Measurements from ENCODE around the gene REN.

REN gene

GRCh38 chr1:204201348-204202040, 35.4 kb upstream of the REN start:
- DNase-seq (ENCODE audit: low read depth in 1 of 2, low spot score in 1 of 2), result no peak
- H3K4me3 ChIP-seq (replicated peaks; ENCODE audit: insufficient read depth, low read length), result no peak overlapping the region
- no peak for TF ChIP-seq CTCF (IDR thresholded peaks at IDR 0.05; ENCODE audit: insufficient read depth, low read length)
- TF ChIP-seq GABPA (IDR thresholded peaks at IDR 0.05; ENCODE audit: low read depth), result no peak
- no peak for TF ChIP-seq SPI1 (IDR thresholded peaks at IDR 0.05; ENCODE audit: borderline replicate concordance, low read depth)
- TF ChIP-seq POLR2AphosphoS5 (IDR thresholded peaks at IDR 0.05; ENCODE audit: low read depth), result no peak
- no peak for TF ChIP-seq REST (IDR thresholded peaks at IDR 0.05; ENCODE audit: insufficient replicate concordance, low read depth)
- no peak overlapping the region for H3K27ac ChIP-seq (replicated peaks)
- peaks cover 23% of the 10 kb centered on the region for H3K27me3 ChIP-seq (ENCODE audit: insufficient read depth, poor library complexity, severe bottlenecking)

- Histone ChIP-seq H3K27me3 (ENCODE audit: insufficient read depth, poor library complexity, severe bottlenecking) (peaks cover 16% of the 10 kb centered on the region), H3K4me3 (replicated peaks; ENCODE audit: insufficient read depth, low read length) (no peak overlapping the region), H3K27ac (replicated peaks) (no peak overlapping the region)
- DNase-seq (ENCODE audit: low read depth in 1 of 2, low spot score in 1 of 2), result no peak
- TF ChIP-seq CTCF (IDR thresholded peaks at IDR 0.05; ENCODE audit: insufficient read depth, low read length) (no peak), SPI1 (IDR thresholded peaks at IDR 0.05; ENCODE audit: borderline replicate concordance, low read depth) (no peak), GABPA (IDR thresholded peaks at IDR 0.05; ENCODE audit: low read depth) (no peak), REST (IDR thresholded peaks at IDR 0.05; ENCODE audit: insufficient replicate concordance, low read depth) (no peak)
Measured at GRCh38 chr1:204199579-204199978, 33.4 kb upstream of the REN start.

DNA sequence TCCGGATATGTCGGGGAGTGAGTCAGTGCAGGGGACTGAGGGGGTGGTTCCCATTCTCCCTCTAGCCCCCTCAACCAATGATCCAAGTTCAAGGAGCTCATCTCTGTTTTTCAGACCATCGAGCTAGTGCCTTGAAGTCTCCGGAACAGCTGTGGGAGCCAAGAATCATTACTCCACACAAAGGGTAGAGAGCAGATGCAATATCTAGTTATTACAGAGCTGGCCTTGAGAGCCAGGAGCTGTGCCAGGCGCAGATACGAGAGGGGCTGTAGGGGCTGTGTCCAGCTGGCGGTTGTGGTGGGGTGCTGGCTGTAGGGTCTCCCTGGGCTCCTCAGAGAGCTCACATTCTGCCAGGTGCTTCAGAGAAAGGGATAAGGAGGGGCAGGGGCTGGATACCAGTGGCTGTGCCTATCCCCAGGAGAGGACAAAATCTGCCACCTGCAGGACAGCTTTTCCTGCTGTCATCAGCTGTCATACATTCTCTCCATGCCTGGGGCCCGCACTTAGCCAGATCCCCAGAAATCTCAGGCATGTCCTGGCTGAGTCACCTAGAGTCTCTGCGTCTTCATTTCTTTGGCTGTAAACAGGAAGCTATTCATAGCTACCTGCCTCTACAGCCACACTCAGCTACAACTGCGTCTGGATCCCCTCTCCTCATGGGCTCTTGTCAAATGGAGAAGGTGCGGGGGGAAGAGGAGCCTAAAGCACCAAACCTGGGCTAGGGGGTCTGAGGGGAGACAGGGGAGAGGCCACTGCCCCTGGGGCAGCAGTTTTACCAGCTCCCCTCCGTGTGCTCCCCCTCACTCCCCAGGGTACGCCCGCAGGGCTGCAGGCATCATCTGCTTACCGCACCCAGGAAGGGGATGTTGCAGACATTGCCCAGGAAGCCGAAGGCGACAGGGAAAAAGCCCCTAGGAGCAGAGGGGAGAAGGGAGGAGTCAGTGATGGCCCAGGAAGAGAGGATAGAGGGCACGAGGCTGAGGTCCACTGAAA, 32.5 kb upstream of the REN start:
- Histone ChIP-seq H3K4me3 (replicated peaks; ENCODE audit: insufficient read depth, low read length) (no peak overlapping the region), H3K27ac (replicated peaks) (no peak overlapping the region), H3K27me3 (ENCODE audit: insufficient read depth, poor library complexity, severe bottlenecking) (peaks cover 20% of the 10 kb centered on the region)
- TF ChIP-seq SPI1 (IDR thresholded peaks at IDR 0.05; ENCODE audit: borderline replicate concordance, low read depth), result no peak
- no peak for TF ChIP-seq CTCF (IDR thresholded peaks at IDR 0.05; ENCODE audit: insufficient read depth, low read length)
- TF ChIP-seq REST (IDR thresholded peaks at IDR 0.05; ENCODE audit: insufficient replicate concordance, low read depth), result no peak
- no peak for TF ChIP-seq GABPA (IDR thresholded peaks at IDR 0.05; ENCODE audit: low read depth)
- TF ChIP-seq POLR2AphosphoS5 (IDR thresholded peaks at IDR 0.05; ENCODE audit: low read depth), result no peak
- DNase-seq (ENCODE audit: low read depth in 1 of 2, low spot score in 1 of 2), result no peak

Measured in HL-60 (cell line).